Activated CD4-positive, alpha-beta T cell treated with anti-CD3 and anti-CD28 coated beads, Interleukin-2, amount 50 U/mL, for 16 hours (primary cell): ENCODE data around the gene FYCO1.

Experiments used
- DNase-seq: peaks from one replicate; pipeline ENCODE4 v3.0.0-alpha.2; 2020

The FYCO1 gene

DNA sequence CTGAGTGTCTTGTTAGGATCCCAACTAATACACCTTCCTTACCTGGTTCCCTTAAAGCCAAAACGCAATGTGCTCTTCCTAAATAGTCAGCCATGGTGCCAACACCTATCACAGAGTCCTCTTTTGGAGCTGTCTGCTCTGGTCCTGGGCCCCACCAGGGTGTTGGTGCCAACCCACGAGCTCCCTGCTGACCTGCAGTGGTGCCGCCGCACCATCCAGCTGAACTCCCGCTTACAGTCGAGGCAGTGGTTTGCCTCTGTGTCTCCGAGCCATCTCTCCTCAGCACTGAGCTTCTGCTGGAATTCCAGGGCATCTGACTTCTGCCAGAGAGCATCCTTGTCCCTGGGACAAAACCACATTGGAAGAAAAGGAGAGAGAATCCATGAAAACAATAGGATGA is 36.4 kb downstream of the FYCO1 start:
- no peak for DNase-seq

DNA sequence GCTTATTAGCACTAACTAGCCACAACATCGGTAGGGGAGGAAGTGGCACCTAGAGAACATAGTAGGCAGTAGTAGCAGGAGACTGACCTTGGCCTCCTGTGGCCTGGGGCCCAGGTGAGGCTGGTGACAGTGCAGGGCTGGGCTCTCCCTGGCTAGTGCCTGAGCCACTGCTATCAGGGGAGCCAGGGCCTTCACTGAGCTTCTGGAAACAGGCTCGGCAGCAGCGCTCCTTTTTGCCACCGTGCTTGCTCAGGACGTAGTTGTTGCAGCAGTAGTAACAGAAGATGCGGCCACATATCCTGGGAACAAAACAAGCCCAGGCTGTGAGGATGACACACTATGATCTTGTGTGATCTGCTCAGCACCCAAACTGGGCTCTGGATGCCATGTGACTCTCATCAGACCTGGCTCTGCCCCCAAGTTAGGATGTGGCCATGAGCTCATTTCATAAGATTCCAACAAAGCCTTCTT is 37.3 kb downstream of the FYCO1 start:
- DNase-seq = no peak

- no peak for DNase-seq
Observed at GRCh38 chr3:45957586-45957985, 38.0 kb downstream of the FYCO1 start.

DNA sequence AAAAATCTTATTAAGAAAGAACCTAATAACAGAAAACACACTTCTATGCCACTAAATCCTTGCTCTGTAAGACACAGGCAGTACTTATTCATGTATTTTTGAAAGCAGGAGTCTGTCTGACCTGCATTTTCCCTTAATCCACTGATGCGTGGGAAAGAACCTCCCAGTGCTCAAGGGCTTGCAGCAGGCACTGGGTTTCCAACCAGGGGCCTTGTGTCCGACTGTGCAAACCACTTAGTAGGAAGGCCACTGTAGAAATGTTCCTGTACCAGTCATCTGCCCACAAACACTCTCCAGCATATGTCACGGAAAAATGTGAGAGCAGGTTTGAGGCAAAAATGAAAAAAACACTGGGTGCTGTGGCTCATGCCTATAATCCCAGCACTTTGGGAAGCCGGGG is 39.9 kb downstream of the FYCO1 start:
- DNase-seq = no peak

- no peak for DNase-seq
Observed at GRCh38 chr3:45955017-45955647, 40.5 kb downstream of the FYCO1 start.

- DNase-seq = no peak
Observed at GRCh38 chr3:45954306-45954705, 41.3 kb downstream of the FYCO1 start.

DNA sequence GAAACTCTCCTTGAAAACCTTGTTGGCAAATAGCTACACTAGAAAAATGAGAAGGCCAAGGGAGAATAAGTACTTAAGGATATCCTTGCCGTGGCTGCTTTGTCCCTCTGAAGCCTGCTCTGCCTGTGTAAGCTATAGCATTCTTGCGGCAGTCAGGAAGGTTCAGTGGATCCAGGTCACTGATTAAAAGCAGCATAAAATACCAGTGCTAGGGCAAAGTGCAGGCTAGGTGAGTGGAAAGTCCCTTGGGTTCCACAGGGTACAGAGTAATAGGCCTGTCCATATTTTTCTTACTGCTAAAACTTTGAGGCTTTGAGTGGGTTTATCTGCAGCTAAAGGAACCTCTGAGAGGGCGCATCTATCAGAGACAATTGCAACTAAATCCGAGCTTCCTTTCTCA is 42.1 kb downstream of the FYCO1 start:
- no peak for DNase-seq

DNA sequence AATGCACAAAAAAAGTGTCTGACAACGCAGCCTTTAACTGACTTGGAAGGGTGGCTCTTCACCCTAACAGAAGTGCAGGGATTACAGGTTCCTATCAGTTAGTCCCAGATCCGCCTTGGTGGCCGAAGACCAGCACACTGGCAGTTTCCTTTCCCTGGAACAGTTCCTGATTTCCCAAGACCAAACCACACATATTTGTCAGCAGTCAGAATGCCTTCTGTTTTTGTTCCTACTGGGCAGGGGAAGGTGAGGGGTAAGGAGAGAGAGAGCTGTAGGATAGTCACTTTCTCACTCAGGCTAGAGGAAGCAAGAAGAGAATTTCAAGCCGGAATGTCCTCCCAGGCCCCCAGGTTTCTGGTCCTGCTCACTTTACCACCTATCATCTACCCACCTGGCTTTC is 43.2 kb downstream of the FYCO1 start:
- no peak for DNase-seq

GRCh38 chr3:45951946-45952345 is 43.7 kb downstream of the FYCO1 start:
- DNase-seq = no peak

- peak; percentile 65 for DNase-seq
Observed at GRCh38 chr3:45950686-45951600, 44.7 kb downstream of the FYCO1 start.

GRCh38 chr3:45950131-45950530 is 45.5 kb downstream of the FYCO1 start:
- no peak for DNase-seq

- DNase-seq = no peak
Observed at GRCh38 chr3:45949432-45949831, 46.2 kb downstream of the FYCO1 start.

- DNase-seq = no peak
Observed at GRCh38 chr3:45948881-45949280, 46.7 kb downstream of the FYCO1 start.

DNA sequence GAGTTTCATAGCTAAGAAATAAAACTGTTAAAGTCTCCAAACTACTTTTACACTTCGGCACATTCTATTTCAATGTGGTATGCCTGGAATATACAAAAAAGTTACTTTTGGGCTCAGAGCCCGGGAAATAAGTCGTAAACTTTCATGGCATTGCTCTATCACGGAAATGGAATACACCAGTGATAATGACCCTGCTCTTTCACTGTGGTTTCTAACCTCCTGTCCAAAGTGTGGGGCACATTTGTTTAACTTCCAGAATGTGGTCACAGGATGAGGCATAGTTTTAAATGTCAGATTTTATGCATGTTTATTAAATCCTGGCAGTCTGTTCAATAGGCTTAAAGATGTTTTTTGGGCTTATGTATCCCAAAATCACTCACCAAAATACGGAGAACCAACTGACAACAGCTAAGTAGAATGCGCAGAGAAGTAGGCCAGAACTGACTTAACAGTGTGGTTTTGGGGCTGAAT is 47.3 kb downstream of the FYCO1 start:
- DNase-seq = no peak

- DNase-seq = no peak
Observed at GRCh38 chr3:45947361-45947760, 48.3 kb downstream of the FYCO1 start.

GRCh38 chr3:45946875-45947274 is 48.7 kb downstream of the FYCO1 start:
- DNase-seq = no peak

DNA sequence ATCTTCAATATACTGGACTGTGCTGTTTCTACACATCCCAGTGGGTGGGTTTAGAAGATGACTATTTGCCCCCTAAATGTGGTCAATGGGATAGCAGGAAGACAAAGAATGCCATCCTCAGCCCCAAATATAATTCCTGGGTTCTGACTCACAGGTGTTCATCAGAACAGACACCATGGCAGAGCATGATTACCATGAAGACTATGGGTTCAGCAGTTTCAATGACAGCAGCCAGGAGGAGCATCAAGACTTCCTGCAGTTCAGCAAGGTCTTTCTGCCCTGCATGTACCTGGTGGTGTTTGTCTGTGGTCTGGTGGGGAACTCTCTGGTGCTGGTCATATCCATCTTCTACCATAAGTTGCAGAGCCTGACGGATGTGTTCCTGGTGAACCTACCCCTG is 49.3 kb downstream of the FYCO1 start:
- DNase-seq = no peak

DNA sequence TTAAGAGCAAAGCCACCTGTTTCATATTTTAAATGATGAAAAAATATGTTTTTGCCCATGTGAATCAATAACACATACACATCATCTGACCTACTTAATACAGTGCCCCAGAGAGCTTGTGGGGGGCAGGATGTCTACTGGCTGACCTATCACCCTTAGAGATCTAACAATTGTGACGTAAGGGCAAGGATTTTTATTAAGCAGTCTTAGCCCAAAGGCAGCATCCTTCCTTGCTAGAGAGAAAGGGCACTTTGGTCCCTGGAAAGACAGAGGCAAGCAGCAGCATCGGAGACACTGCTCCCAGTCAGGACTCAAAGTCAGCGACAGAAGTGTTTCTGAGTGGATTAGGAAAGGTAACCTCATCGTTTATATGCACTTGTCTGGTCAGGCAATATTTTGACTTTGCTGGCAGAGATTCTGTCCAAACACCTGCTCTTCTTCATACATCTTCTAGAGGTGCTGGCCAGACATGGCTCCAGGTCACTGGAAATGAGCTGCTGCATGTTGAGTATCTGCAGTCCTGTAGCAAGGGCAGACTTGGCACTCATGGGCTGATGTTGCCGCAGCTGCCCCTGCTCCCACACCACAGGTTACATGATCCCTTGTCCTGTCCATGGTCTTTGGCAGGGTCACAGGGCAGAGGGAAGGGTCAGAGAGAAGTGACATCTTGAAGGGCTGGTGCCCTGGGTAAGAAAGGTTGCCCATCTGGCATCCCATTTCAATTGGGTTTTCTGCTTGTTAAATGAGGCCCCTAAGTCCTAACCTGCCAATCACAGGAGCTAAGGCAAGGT is 50.6 kb downstream of the FYCO1 start:
- DNase-seq = no peak

- DNase-seq = peak; percentile 83
Observed at GRCh38 chr3:45943207-45943846, 52.3 kb downstream of the FYCO1 start, which contains the start of gene CXCR6. TSS of gene CXCR6 (plus strand) at chr3:45943464. CDS start at chr3:45946482, 3,018 bp downstream.

DNA sequence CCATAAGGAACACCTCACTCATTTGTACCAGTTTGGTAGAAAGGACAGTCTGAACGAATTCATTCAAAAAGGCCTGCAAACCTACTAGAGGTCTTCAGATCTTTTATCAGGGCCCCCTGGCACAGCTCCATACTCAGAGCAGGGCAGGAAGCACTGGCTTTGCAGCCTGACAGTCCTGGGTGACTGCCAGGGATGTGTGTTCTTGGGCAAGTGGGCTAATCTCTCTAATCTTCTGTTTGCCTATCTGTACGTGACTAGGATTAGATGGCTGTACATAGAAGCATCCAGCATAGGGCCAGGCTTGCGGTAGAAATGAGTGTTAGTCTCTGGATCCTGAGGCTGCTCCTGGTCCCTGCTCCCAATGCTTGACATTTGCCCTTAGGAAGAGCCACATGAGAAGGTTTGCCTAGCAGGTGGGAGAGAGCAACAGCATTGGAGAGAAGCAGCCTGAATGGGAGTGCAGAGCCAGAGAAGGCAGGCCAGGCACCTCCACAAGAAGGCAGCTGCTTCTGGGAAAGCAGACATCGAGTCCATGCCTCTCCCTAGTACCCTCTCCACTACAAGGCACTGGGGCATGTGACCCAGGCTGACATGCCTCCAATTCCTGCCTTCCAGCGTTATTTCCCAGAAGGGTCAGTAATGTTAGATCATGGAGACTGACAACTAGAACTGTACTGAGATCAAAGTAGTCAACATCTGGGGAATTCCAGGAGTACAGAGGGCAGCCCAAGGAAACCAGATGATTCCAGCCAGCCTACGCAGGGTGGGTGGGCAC is 53.4 kb downstream of the FYCO1 start:
- no peak for DNase-seq

DNA sequence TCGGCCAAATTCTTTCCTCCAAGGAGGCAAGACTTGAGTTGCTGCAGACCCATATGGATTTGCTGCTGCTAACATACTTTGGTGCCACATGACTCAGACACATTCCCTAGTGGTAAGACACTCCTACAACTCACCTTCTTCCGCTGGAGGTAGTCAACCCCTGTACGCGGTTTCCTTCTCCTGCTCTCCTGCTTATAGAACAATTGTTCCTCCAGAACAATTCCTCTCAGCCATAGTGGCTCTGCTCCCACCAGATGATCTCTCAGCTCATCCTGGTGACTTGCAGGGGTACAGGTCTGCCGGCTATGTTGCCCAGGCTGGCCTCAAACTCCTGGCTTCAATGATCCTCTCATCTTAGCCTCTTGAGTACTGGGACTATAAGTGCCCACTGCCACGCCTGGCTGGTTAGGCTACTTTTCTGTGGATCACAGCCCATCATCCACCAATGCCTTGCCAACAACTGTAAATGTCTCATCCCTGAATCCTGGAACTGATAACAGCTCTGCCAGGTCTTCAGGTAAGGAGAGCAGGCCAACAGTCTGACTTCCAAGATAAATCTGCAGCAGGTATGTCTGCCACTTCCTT is 54.8 kb downstream of the FYCO1 start:
- DNase-seq = no peak
